HG03558 (cell line): ENCODE results near the gene PDE4D.

Experiments
- ATAC-seq: cut with Tn5 transposase; IDR thresholded peaks from one replicate; pipeline ENCODE4 v1.9.1; 2021; ENCODE audit warnings: moderate number of reproducible peaks; ENCODE audit not compliant: unreplicated experiment; ENCODE audit errors: extremely low read depth

The PDE4D gene

DNA sequence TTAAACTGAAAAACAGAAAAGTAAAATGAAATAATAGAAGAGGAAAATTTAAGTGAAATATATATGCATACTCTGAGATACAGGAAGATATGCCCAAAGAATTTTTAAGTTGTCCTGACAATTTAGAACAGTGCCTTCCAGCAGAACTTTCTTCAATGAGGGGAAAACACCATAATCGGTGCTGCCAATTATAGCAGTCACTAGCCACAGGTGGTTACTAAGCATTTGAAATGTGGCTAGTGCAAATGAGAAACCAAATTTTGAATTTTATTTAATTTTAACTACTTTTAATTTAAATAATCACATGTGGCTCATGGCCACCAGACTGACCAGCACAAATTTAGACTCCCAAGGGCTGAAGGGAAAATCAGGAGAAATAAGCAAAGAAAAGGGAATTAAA, 900.1 kb downstream of the PDE4D start:
- no peak for ATAC-seq

DNA sequence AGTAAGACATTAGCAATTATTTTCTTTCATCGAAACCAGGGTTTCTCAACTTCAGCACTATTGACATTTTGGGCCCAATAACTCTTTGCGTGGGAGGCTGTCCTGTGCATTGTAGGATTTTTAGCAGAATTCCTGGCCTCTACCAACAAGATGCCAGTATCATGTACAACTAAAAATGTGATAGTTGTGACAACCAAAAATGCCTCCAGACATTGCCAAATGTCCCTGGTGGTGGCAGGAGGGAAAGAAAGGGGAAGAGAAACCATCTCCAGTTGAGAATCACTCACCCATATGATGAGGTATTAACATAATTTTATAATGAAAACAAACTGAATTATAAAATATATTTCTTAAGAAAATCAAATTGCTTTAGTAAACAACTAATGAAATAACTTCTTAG, 904.6 kb downstream of the PDE4D start:
- no peak for ATAC-seq

DNA sequence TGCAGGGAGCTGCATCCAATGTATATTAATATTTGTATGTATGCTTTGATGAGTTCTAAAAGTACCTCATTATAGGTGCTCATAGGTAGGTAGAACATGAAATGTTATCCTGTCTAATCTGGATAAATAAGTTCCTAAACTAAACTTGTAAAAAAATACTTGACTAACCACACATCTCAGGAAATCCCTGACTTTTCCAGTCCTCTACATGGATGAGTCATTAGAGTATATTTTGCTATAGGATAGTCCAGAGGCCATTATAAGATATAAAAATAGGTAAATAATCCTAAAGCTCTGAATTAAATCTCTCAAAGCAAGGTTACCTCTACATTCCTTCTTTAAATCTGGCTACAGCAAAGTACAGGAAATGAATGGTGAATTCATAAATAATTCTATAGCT, 906.3 kb downstream of the PDE4D start:
- no peak for ATAC-seq

DNA sequence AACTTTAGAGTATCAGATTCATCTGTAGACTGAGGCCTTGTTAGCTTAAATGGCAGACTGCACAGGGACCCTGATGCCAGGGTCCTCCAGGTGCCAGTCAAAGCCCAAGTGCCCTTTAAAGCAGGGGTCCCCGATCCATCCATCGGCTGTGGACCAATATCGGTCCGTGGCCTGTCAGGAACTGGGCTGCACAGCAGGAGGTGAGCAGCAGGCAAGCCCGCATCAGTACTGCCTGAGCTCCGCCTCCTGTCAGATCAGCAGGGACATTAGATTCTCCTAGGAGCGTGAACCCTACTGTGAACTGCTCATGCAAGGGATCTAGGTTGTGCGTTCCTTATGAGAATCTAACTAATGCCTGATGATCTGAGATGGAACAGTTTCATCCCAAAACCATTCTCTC, 907.2 kb downstream of the PDE4D start:
- ATAC-seq, result no peak

DNA sequence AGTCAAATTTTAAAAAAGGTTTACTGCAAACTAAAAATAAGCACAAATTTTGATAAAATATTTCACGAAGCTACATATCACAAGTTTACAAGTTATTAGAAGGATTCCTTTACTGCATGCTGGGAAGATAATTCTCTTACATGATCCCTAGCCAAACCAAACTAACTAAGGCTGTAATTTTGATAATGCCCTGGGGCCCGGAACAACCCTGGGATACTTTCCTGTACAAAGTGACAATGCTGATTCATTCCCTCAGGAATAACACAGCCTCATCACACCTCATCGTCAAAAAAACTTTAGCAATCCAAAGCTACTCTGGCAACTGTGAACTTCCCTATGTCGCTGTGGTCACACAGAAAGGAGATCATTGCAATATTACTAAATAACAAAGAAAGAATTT, 907.8 kb downstream of the PDE4D start:
- ATAC-seq, result no peak

DNA sequence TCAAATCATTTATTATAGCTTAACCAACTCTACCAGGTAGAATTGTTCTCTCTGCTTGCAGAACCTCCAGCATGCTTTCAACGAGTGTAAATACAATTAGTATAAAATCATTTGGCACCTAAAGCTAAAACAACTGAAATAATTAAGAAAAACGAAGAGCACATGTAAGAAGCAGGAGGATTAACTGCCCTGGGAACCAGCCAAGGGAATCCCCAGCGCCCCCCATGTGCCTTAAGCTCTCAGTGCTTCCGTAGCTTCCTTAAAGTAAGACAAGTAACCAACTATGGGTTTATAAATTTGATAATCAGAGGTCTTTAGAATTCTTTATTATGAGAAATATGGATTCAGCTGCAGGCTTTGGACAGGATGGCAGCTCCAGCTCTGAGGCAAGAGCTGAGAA, 908.2 kb downstream of the PDE4D start:
- no peak for ATAC-seq

DNA sequence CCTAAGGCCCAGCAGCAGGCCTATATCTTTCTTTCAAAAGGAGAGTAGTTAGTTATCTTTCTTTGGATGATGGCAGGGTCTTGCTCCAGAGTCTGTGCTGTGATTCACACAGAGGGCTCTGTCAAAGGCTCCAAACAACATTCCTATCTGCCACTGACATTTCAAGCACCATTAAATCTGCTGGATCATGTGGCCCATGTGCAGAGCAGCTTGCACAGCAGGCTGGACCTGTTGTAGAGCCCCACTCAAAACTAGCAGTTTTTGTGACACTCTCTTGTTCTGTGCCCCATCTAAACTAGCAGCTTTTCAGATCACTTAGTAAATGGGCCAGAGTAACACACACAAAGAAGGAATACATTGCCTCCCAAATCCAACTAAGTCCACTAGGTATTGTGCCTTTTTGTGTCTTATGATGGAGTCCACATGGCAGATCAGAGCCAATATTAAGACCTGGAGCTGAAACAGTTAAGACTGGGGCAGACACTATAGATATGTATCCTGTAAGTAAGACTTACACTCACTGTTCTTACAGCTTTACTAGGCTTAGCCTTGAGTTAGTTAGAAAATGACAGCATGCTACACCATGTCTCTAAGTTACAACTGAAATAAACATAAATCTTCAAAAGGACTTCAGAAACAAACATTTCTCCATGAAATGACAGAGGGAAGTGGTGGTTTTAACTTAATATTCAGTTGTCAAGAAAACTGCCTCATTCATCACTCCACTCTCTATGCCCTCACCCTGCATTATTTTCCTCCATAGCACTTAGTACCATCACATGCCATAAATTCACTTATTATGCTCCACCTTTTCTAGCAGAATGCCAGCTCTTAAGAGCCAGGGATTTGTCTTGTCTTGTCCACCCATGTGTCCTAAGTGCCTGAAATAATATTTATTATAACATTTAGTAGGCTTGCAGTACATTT, 909.7 kb downstream of the PDE4D start:
- ATAC-seq, result no peak

DNA sequence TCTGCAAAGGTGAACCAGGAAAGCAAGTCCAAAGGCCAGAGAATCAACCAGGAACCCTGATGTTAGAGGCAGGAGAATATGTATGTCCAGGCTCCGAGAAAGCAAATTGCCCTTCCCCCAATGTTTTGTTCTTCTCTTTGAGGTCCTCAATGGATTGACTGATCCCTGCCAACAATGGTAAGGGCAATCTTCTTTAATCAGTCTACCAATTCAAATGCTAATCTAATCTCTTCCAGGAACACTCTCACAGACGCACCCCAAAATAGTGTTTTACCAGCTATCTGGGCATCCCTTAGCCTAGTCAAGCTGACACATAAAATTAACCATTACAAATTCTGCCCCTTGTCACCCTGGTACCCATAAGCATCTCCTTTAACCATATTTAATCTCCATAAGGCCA, 912.6 kb downstream of the PDE4D start:
- ATAC-seq, result no peak

DNA sequence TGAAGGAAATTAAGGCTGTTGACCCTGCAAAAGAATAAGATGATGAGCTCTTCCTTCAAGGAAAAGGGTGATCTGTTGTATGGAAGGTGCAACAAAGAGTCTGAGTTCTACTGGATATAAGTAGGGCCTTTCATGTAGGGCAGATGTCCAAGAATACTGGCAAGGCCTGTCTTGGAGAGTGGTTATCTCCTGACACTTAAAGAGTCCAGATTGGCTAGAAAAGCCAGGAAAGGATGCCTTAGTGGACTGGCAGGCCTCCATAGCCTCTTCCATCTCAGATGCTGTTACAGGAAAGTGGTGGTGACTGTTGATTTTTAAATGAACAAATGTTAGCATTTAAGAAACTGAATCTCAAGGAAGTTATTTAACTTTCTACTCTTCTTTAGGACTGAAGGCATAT, 914.4 kb downstream of the PDE4D start:
- ATAC-seq, result no peak

DNA sequence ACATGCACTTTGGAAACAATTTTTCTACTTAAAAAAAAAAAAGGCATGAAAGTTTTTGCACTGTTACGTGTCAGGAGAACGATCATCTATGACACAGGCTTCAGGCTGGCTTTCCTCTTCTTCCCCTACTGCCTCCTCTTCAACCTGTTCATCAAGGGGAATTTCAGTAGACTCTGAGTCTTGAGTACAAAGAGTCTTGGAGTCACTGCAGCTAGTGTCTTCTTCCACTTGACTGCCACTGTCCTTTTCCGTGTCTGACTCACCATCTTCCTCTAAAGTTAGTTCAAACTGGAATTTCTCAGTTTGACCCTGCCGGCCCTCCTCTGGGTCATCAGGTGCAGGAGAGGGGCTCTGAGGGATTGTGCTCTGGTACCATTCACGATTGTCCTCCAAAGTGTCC, 918.9 kb downstream of the PDE4D start:
- ATAC-seq, result no peak

DNA sequence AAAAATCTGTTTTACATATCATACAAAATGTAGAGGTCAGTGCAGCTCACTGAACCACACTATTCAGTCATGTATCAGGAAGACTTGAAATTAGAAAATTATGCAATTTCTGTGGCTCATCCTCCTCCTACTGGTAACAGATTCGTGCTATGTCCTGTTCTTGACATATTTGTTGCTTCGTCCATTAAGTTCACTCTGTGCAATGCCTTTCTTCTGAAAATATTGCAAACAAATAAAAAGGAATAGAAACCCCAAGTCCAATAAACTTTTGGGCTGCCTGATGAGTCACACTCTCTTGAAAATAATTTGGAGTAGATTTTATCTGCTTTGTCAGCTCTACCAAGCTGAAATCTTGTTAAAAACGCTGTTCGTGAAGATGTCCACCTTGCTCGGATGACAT, 919.4 kb downstream of the PDE4D start:
- no peak for ATAC-seq

DNA sequence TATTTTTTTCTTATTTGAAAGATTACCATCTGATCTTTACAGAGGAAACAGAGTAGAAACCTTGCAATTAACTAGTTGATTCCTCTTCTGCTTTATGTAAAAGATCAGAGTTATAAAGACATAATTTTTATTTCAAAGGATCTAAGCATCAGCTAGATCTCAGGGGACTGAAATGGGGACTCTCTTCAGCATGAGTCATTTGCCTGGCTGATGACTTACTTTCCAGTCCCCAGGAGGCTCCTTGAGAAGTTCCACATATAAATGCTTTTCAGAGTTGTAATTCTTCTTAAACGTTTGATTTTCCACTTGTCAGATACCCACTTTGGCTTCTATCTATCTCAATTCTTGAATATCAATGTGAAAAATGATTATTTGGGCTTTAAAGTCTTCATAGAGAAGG, 921.2 kb downstream of the PDE4D start:
- no peak for ATAC-seq

DNA sequence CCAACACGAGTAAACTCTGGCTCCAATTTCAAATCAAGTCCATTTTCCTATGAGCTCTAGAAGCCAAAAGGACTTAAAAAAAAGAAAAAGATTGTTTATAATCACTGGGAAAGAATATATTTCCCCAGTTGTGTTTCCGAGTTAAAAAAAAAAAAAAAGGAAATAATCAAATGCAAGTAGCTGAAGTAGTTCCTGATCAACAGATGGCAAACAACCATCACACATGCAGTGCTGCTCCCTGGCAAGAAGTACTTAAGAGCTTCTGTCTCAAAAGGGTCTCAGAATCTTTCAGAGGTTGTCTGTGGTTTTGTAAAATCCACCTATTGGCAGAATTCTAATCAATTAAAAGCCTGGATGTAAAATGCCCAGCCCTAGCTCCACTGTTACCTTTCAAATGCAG, 922.8 kb downstream of the PDE4D start:
- no peak for ATAC-seq

DNA sequence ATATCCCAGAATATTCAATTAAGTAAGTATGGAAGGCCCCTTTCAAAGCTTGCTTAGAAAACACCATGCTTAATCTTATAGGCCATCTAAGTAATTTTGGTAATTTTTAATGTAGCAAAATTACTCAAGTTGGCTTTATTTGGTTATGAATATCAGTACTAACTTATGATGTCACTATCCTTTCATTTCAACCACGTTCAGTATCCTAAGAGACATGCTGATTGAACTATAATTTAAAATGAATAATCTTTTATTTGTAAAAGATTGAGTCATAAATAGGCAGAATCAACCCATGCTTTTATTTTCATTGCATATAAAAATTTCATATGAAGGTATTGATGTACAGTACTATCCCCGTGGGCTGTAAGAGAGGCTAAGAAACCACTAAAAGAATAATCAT, 923.7 kb downstream of the PDE4D start:
- ATAC-seq, result no peak

DNA sequence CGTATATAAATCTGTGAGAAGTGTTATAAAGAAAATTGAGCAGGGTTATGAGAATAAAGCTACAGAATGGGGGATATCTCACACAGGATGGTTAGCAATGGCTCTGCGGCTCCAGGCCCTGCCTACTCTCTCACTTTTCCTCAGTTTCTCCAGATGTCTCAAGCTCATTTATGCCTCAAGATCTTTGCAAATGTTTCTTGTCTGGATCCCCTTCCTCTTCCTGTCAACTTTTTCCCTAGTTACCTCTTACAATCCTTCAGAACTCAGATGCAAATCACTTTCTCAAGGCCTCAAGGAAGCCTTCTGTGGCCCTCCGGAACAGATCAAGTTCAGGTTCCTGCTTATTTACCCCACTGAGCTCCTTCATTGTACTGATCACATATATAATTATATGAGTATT, 924.3 kb downstream of the PDE4D start:
- ATAC-seq, result no peak

DNA sequence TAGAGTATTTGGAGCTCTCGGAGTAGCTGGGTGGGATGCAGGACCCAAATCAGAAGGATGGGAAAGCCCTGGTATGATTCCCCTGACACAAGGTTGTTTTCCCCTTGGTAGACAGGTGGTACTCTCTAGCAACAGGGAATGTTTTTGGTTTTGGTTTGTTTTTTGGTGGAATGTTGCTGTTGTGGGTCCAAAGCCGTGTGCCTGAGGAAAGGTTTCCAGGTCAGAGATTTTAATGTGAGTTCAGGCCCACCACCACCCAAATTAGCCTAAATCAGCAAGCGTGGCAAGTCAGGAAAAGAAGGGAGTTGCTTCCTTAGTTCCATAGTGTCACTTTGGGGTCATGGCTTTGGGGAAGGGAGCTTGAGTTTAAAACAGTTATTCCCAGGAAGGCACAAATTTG, 925.2 kb downstream of the PDE4D start:
- ATAC-seq, result no peak

DNA sequence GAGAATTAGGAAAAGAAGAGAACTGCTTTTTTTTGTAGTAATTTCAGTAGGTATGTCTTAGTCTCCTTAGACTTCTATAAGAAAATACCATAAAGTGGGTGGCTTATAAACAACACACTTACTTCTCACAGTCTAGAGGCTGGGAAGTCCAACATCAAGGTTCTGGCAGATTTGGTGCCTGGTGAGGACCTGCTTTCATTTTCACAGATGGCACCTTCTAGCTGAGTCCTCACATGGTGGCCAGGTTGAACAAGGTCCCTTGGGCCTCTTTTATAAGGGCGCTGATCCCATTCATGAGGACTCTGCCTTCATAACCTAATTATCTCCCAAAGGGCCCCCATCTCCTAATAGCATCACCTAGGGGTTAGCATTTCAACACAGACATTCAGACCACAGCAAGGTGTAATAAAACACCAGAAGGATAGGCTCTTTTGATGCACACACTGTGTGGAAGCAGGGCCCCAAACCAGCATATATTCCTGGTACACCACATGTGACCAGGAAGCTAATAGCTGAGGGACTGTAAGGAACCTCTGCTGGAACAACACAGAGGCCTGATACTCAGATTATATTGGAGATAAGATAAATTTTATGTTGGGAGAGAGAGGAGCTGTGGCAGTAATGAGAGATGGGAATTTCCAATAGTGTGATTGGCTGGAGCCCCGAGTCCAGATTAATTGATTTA, 925.8 kb downstream of the PDE4D start:
- ATAC-seq, result no peak

DNA sequence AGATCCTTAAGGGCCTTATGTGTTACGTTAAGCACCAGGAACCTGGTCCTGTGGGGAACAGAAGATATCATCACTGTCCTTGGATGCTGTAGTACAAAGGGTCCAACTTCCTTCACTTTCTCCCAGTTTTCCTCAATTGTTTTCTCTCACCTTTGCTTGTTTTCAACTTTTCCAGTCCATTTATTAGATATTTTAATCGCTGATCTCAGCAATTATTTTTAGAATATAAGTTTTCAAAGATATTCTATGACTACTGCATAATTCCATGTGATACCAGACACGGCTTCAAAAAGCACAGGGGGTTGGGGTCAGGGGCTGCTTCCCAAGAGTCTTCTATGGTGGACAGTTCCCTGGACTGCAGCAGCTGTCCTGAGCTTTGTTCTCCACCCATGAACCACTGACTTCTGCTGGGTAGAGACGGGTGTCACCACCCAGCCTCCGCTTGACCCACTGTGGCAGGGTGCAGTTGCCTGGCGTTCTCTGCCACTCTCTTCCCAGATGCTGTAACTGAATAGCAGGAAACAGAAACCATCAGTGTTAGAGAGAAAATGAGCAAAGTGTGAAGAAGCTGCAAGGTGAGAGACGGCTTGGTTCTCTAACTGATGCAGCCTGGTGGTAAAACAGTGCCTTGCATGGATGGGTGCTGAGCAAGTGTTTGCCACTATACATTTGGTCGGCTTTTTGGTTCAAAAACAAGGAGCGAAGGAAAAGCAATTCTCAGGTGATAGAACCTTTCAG, 927.7 kb downstream of the PDE4D start:
- no peak for ATAC-seq

DNA sequence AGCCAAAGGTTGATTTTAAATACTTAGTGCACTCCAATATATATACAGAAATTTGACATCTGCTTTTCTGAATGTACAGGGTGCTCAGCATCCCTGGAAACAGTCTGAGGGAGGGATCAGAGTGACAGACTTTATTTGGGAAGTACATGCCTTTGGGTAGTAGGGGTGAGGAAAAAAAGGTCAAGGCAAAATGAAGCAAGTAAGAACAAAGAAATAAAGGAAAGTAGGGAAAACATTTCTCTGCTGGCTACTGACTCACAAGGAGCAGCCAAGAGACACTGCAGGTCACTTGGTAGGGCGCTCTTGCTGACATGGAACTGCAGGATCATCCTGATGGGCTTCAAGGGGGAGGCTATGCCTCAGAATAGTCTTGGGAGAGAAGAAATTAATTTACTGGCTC, 929.7 kb downstream of the PDE4D start:
- ATAC-seq, result no peak

DNA sequence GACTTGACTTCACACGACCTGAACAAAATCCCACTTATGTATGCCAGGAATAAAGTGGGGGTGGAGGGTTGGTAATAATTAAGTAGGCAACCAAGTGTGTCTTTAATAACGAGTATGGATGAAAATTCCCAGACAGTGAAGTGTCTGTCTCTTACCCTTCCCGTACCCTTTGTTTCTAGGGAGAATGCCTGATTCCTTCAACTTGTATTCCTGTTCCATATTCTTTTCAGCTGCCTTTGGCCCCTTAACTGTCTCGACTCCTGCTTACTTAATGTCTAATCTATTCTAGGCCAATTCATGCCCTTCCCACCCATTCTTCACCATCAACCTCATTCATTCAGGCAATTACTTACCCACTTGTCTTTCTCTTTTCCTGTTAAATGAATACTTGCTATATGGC, 930.2 kb downstream of the PDE4D start:
- no peak for ATAC-seq

DNA sequence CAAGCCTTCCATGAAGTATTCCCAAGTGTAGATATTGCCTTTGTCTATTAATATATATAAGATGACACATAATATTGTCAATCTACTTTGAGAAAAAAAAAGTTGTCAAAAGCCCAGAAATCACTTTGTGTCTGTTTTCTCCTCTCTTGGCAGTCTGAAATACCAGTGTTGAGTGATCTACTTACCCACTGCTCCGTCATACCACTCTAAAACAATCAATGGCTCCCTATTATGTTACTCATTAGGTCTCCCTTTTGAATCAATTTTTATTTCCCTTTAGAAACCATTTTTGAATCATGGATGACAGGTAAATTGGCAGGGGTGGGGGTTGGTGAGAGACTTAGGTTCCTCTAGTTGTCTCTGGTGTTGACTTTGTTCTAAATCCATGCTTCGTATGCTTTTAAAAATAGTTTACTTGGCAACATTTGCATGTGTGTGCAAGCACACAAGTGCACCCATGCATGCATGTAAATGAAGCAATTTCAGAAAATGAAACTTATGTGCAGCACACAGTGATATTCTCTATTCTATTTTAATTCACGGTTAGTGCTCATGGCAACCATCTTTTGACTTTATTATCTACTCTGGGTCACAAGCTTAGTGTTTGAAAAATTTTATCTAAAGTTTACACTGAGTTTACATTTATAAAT, 931.8 kb downstream of the PDE4D start:
- ATAC-seq, result no peak
